ENCODE results near the gene KCNF1. TPM values are rescaled to one million over a fixed set of nuclear protein-coding genes. Genes with fewer than 3 reads are reported as not detected.

KCNF1 gene
- total RNA-seq, 2 experiments from 2014 or later: not detected

DNA sequence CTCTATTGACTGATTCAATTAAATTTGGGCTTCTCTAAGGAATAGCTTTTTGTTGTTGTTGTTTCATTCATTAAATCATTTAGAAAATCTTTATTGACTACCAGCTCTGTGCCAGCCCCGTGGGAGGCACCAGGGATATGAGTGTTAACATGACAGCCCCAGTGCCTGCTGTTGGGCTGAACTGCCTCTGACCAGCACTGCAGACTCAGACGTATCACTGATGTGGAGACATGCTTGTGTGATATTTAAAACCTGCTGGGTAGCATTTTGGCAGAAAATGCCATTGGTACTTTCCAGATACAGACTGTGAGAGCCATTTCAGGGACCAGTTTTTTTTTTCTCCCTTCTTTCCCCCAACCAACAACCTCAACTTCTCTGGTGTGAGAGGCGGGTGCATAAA is 38.6 kb upstream of the KCNF1 start:
- H3K27ac Mint-ChIP-seq: peak overlapping the region; percentile 35
- peak; percentile 52 for ATAC-seq
- H3K27me3 Mint-ChIP-seq: peaks cover 4% of the 10 kb centered on the region
- no peak overlapping the region for H3K4me3 Mint-ChIP-seq
- intact Hi-C loops (cut with DNase I, micrococcal nuclease): no loop called here
- ChIA-PET POLR2A (no interaction called here), CTCF (interaction anchor here (1.1 to 1.3 kb wide), 4 partner anchors 9 to 251 kb away, joined by 3 to 5 read pairs (median 4); no protein-coding TSS in a partner anchor)
- peaks cover 11% of the 10 kb centered on the region for H3K4me1 Mint-ChIP-seq
- DNase-seq: no peak
- peaks cover 2% of the 10 kb centered on the region for H3K9me3 Mint-ChIP-seq (ENCODE audit: low read depth)
- no peaks in the 10 kb centered on the region for H3K36me3 Mint-ChIP-seq (ENCODE audit: low read depth)

GRCh38 chr2:10873790-10874437 is 37.8 kb upstream of the KCNF1 start:
- intact Hi-C loops (cut with DNase I, micrococcal nuclease): no loop called here
- H3K27ac Mint-ChIP-seq: no peak overlapping the region
- DNase-seq (peak; percentile 50), ATAC-seq (peak; percentile 87)
- peaks cover 2% of the 10 kb centered on the region for H3K9me3 Mint-ChIP-seq (ENCODE audit: low read depth)
- ChIA-PET CTCF (interaction anchor here (0.6 to 1.3 kb wide), 5 partner anchors 9 to 251 kb away, joined by 3 to 5 read pairs (median 4); no protein-coding TSS in a partner anchor), POLR2A (no interaction called here)
- peaks cover 4% of the 10 kb centered on the region for H3K27me3 Mint-ChIP-seq
- no peak overlapping the region for H3K4me3 Mint-ChIP-seq
- peaks cover 11% of the 10 kb centered on the region for H3K4me1 Mint-ChIP-seq
- no peaks in the 10 kb centered on the region for H3K36me3 Mint-ChIP-seq (ENCODE audit: low read depth)

DNA sequence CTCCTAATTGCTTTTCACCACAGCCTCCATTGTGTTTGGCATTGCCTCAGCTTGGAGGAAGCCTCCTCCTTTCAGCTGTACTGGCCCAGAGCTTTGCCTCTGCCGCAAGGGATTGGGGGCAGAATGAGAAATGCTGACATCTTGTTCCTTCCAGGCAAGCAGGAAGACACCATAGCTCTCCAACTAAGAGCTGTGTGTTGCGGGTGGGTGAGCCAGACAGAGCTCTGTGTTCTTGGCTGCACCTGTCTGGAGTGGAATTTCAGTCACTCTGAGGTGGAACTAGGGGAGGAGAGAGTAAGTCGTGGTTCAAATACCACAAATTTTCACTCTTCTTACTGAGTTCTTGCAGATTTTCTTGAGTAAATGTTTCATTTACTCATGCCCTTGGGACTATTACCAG is 36.6 kb upstream of the KCNF1 start:
- intact Hi-C loops (cut with DNase I, micrococcal nuclease): no loop called here
- Mint-ChIP-seq H3K27me3 (peaks cover 4% of the 10 kb centered on the region), H3K27ac (no peak overlapping the region), H3K36me3 (ENCODE audit: low read depth) (no peaks in the 10 kb centered on the region), H3K4me1 (peaks cover 11% of the 10 kb centered on the region), H3K9me3 (ENCODE audit: low read depth) (peaks cover 2% of the 10 kb centered on the region), H3K4me3 (no peak overlapping the region)
- ChIA-PET CTCF (interaction anchor here (0.7 to 1.1 kb wide), 3 partner anchors 8 to 108 kb away, joined by 3 to 5 read pairs (median 3); no protein-coding TSS in a partner anchor), POLR2A (no interaction called here)
- DNase-seq (no peak), ATAC-seq (no peak)

GRCh38 chr2:10876394-10876793 is 35.3 kb upstream of the KCNF1 start:
- no peaks in the 10 kb centered on the region for H3K36me3 Mint-ChIP-seq (ENCODE audit: low read depth)
- CTCF ChIA-PET: interaction anchor here (0.8 to 0.9 kb wide), 2 partner anchors 11 to 34 kb away, joined by 3 to 6 read pairs; no protein-coding TSS in a partner anchor
- POLR2A ChIA-PET: interaction anchor here (0.7 kb wide), 1 partner anchor 147 kb away, joined by 3 read pairs; no protein-coding TSS in a partner anchor
- DNase-seq: no peak
- peaks cover 16% of the 10 kb centered on the region for H3K4me1 Mint-ChIP-seq
- ATAC-seq: no peak
- no peak overlapping the region for H3K27ac Mint-ChIP-seq
- H3K4me3 Mint-ChIP-seq: no peak overlapping the region
- peaks cover 2% of the 10 kb centered on the region for H3K9me3 Mint-ChIP-seq (ENCODE audit: low read depth)
- H3K27me3 Mint-ChIP-seq: peaks cover 4% of the 10 kb centered on the region
- intact Hi-C loops (cut with DNase I, micrococcal nuclease): no loop called here

DNA sequence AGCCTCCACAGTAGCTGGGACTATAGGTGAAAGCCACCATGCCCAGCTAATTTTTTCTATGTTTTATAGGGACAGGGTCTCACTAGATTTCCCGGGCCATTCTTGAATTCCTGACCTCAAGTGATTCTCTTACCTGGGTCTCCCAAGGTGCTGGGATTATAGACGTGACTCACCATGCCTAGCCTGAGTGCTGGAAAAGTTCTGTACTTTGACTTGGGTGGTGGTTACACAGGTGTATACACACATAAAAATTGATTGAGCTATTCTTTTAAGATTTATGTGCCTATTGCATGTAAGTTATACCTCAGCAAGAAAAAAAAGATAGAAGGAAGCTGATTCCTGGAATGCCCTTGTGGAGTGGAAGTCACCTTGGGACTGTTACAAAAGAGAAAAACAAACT is 34.8 kb upstream of the KCNF1 start:
- Mint-ChIP-seq H3K27ac (no peak overlapping the region), H3K27me3 (peaks cover 4% of the 10 kb centered on the region), H3K4me1 (peaks cover 16% of the 10 kb centered on the region), H3K36me3 (ENCODE audit: low read depth) (no peaks in the 10 kb centered on the region), H3K9me3 (ENCODE audit: low read depth) (peaks cover 2% of the 10 kb centered on the region), H3K4me3 (no peak overlapping the region)
- DNase-seq: no peak
- ChIA-PET POLR2A (no interaction called here), CTCF (interaction anchor here (0.7 to 0.9 kb wide), 3 partner anchors 12 to 42 kb away, joined by 3 to 6 read pairs (median 3); no protein-coding TSS in a partner anchor)
- intact Hi-C loops (cut with DNase I, micrococcal nuclease): no loop called here
- ATAC-seq: no peak

DNA sequence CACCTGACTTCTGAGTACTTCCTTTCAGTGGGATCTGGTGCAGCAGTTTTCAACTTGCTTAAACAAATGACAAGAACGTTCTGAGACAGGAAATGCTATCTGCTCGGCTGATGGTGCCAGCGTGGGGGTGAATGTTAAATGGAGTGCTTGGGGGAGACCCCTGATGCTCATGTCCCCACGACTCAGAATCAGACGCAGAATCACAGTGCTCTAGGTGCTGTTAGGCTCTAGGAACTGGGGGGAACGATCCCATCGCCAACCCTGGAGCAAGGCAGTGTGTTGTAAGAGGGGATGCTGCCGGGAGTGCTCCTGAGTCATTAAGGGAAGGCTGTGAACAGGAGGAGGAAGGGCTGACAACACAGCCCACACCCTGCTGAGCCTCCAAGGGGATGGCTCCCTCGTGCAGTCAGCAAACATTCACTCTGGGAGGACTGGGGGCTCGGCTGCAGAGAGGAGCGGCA is 34.1 kb upstream of the KCNF1 start:
- peaks cover 16% of the 10 kb centered on the region for H3K4me1 Mint-ChIP-seq
- ATAC-seq: no peak
- intact Hi-C loops (cut with DNase I, micrococcal nuclease): no loop called here
- H3K27ac Mint-ChIP-seq: no peak overlapping the region
- H3K36me3 Mint-ChIP-seq (ENCODE audit: low read depth): no peaks in the 10 kb centered on the region
- POLR2A ChIA-PET: no interaction called here
- peaks cover 4% of the 10 kb centered on the region for H3K27me3 Mint-ChIP-seq
- no peak for DNase-seq
- H3K4me3 Mint-ChIP-seq: no peak overlapping the region
- CTCF ChIA-PET: interaction anchor here (0.6 kb wide), 1 partner anchor 12 kb away, joined by 3 read pairs; no protein-coding TSS in a partner anchor
- H3K9me3 Mint-ChIP-seq (ENCODE audit: low read depth): no peaks in the 10 kb centered on the region

- ATAC-seq: no peak
- Mint-ChIP-seq H3K4me1 (peaks cover 13% of the 10 kb centered on the region), H3K9me3 (ENCODE audit: low read depth) (no peaks in the 10 kb centered on the region), H3K27me3 (peaks cover 4% of the 10 kb centered on the region), H3K4me3 (no peak overlapping the region), H3K27ac (no peak overlapping the region), H3K36me3 (ENCODE audit: low read depth) (no peaks in the 10 kb centered on the region)
- intact Hi-C loops (cut with DNase I, micrococcal nuclease): no loop called here
- DNase-seq: no peak
- CTCF ChIA-PET: interaction anchor here (0.6 kb wide), 1 partner anchor 12 kb away, joined by 3 read pairs; no protein-coding TSS in a partner anchor
- POLR2A ChIA-PET: interaction anchor here (0.5 kb wide), 1 partner anchor 1741 kb away, joined by 3 read pairs; no protein-coding TSS in a partner anchor
Observed at GRCh38 chr2:10878268-10878915, 33.3 kb upstream of the KCNF1 start.

DNA sequence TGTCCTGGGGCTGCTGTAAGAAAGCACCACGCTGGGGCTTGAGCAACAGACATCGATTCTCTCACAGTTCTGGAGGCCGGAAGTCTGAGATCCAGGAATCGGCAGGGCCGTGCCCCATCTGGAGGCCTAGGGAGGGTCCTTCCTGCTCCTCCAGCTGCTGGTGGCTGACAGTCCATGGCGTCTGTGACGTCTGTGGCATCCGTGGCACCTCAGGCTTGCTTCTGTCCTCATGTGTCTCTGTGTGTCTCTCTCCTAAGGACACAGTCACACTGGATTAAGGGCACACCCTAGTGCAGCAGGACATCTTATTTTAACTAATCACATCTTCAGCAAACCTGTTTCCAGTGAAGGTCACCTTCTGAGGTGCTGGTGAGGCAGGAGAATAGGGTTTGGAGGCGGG is 32.6 kb upstream of the KCNF1 start:
- intact Hi-C loops (cut with DNase I, micrococcal nuclease): no loop called here
- Mint-ChIP-seq H3K36me3 (ENCODE audit: low read depth) (no peaks in the 10 kb centered on the region), H3K4me1 (peaks cover 9% of the 10 kb centered on the region), H3K27ac (no peak overlapping the region), H3K4me3 (no peak overlapping the region), H3K9me3 (ENCODE audit: low read depth) (no peaks in the 10 kb centered on the region), H3K27me3 (peaks cover 4% of the 10 kb centered on the region)
- CTCF ChIA-PET: no interaction called here
- POLR2A ChIA-PET: no interaction called here
- ATAC-seq (no peak), DNase-seq (no peak)

DNA sequence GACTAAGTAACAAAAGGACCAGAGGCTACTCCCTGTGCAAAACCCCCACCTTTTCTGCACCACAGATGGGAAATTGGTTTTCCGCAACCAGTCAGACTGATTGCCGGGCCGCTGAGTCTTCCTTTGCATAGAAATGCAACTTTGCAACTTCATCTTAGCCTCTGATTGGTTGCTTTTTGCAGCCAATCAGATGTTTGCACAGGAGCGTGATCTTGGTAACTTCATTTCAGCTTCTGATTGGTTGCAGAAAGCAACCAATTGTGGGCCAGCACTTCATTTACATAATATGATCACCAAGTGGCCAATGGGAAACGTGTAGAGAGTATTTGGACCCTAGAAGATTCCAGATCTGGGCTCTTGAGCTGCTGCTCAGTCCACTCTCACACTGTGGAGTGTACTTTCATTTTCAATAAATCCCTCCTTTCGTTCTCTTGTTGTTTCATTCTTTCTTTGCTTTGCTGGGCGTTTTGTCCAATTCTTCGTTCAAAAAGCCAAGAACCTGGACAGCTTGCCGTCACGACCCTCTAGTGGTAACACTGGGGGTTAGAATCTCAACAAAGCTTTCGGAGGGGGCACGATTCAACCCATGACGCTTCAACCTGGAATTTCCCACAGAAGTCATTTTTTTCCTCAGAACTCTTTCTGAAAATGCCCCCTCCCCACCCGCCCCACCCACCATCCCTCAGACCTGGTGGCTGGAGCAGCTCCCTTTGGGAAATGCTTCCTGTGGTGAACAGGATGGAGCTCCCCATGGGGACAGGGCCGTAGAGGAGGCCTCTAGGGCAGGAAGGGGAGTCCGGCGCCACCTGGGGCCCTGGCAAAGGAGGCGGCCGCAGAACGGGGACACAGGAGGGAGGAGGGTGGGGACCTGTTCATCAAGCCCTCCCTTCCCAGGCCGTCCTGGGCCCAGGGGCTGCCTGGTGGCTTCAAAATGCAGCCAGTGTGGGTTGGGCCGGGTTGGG is 31.8 kb upstream of the KCNF1 start:
- CTCF ChIA-PET: interaction anchor here (0.7 to 1.0 kb wide), 2 partner anchors 33 to 48 kb away, joined by 3 read pairs; no protein-coding TSS in a partner anchor

DNA sequence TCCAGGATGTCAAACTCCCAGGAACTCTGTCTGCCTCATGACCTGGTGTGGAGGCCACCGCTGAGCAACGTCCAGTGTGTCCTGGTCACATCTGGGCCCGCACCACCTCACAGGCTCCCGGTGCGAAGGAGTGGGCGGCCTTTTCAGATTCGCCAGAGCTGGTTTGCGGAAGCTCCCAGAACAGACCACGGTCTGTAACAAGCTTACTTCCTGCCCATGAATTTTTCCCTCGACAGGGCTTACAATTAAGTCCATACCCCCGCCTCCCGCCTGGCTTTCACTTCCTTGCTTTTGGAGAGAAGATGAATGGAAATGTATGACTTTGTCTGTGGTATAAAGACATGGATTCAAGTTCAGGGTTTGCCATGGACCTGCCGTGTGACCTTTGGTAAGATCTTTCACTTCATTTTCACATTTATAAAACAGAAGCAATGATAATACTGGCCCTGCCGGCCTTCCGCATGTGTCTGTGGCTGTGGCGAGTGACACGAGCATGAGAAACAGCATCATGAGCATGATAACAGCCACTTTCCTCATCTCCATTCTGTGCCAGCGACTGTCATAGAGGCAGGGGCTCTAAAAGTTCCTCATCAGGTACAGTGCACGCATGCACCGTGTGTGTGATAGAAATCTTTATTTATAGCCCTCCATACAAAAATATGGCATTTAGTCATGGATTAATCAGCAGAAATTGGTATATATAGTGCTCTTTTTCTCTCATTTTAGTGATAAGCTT is 31.0 kb upstream of the KCNF1 start:
- Mint-ChIP-seq H3K4me1 (peaks cover 8% of the 10 kb centered on the region), H3K4me3 (no peak overlapping the region), H3K27me3 (peaks cover 4% of the 10 kb centered on the region), H3K27ac (peak overlapping the region; percentile 38), H3K9me3 (ENCODE audit: low read depth) (no peaks in the 10 kb centered on the region), H3K36me3 (ENCODE audit: low read depth) (no peaks in the 10 kb centered on the region)
- peak; percentile 51 for ATAC-seq
- intact Hi-C loops (cut with DNase I, micrococcal nuclease): no loop called here
- DNase-seq: peak; percentile 30
- ChIA-PET CTCF (interaction anchor here (0.8 to 1.3 kb wide), 3 partner anchors 15 to 51 kb away, joined by 3 read pairs; no protein-coding TSS in a partner anchor), POLR2A (no interaction called here)

More for the DNA sequence above, 31.8 kb upstream of the KCNF1 start:
- no peak for DNase-seq
- ATAC-seq: no peak
- no peak overlapping the region for H3K27ac Mint-ChIP-seq
- H3K9me3 Mint-ChIP-seq (ENCODE audit: low read depth): no peaks in the 10 kb centered on the region
- H3K4me3 Mint-ChIP-seq: no peak overlapping the region
- H3K4me1 Mint-ChIP-seq: peaks cover 8% of the 10 kb centered on the region
- no peaks in the 10 kb centered on the region for H3K36me3 Mint-ChIP-seq (ENCODE audit: low read depth)
- intact Hi-C loops (cut with DNase I, micrococcal nuclease): no loop called here
- peaks cover 4% of the 10 kb centered on the region for H3K27me3 Mint-ChIP-seq
- POLR2A ChIA-PET: no interaction called here

All from activated CD4-positive, alpha-beta T cell treated with anti-CD3 and anti-CD28 coated beads for 36 hours (primary cell).